Mesothelial cell of epicardium (in vitro differentiated cells): Measurements from ENCODE around the gene NKX2-3. TPM values are rescaled to one million over a fixed set of nuclear protein-coding genes. Genes with fewer than 3 reads are reported as not detected.

Source experiments
- DNase-seq, 2 experiments: peaks; one replicate each; pipeline ENCODE4 v3.0.0; 2021; ENCODE audit warnings: low spot score in 2 of 2; ENCODE audit not compliant: unreplicated experiment in 2 of 2
- H3K27ac Mint-ChIP-seq: 2 replicates; pipeline ENCODE4 v1.8.0; 2021; ENCODE audit warnings: mixed read lengths
- H3K27me3 Mint-ChIP-seq: 2 replicates; pipeline ENCODE4 v1.8.0; 2021; ENCODE audit warnings: low read depth, mixed read lengths
- H3K36me3 Mint-ChIP-seq: 2 replicates; pipeline ENCODE4 v1.8.0; 2021; ENCODE audit warnings: mixed read lengths
- H3K4me1 Mint-ChIP-seq: 2 replicates; pipeline ENCODE4 v1.8.0; 2021; ENCODE audit warnings: mixed read lengths
- H3K4me3 Mint-ChIP-seq: 2 replicates; pipeline ENCODE4 v1.8.0; 2021; ENCODE audit warnings: mild to moderate bottlenecking, moderate library complexity, mixed read lengths
- H3K9me3 Mint-ChIP-seq: 2 replicates; pipeline ENCODE4 v1.8.0; 2021; ENCODE audit warnings: mixed read lengths
- CTCF ChIP-seq: fragments of 200-600 bp; sonication (generic); IDR thresholded peaks from one replicate; pipeline ENCODE4 v1.5.0; 2021; ENCODE audit warnings: antibody characterized with exemption; ENCODE audit not compliant: unreplicated experiment
- total RNA-seq: library from RNA; stranded (reverse); gene quantifications from 3 replicates; pipeline ENCODE4 v1.2.1, GENCODE V29; 2021

The NKX2-3 gene
- total RNA-seq, 1 donor from 2014 or later: not detected

GRCh38 chr10:99540657-99541531, 8.2 kb downstream of the NKX2-3 start:
- H3K27ac Mint-ChIP-seq: no peak overlapping the region
- DNase-seq: no peak
- no peak overlapping the region for H3K4me3 Mint-ChIP-seq
- peaks cover 99% of the 10 kb centered on the region for H3K27me3 Mint-ChIP-seq
- no peak for TF ChIP-seq CTCF
- H3K4me1 Mint-ChIP-seq: peaks cover 7% of the 10 kb centered on the region
- H3K36me3 Mint-ChIP-seq: no peaks in the 10 kb centered on the region
- no peaks in the 10 kb centered on the region for H3K9me3 Mint-ChIP-seq

- Mint-ChIP-seq H3K9me3 (no peaks in the 10 kb centered on the region), H3K27me3 (peaks cover 98% of the 10 kb centered on the region), H3K36me3 (no peaks in the 10 kb centered on the region), H3K4me1 (no peaks in the 10 kb centered on the region), H3K4me3 (no peak overlapping the region), H3K27ac (no peak overlapping the region)
- DNase-seq: no peak
- TF ChIP-seq CTCF: no peak
These were observed 11.6 kb downstream of the NKX2-3 start for GRCh38 chr10:99544322-99544721.

GRCh38 chr10:99548041-99548530, 15.3 kb downstream of the NKX2-3 start:
- Mint-ChIP-seq H3K27ac (no peak overlapping the region), H3K36me3 (no peaks in the 10 kb centered on the region), H3K4me3 (no peak overlapping the region), H3K9me3 (no peaks in the 10 kb centered on the region), H3K27me3 (peaks cover 91% of the 10 kb centered on the region), H3K4me1 (no peaks in the 10 kb centered on the region)
- no peak for DNase-seq
- TF ChIP-seq CTCF: no peak

- Mint-ChIP-seq H3K4me1 (no peaks in the 10 kb centered on the region), H3K9me3 (no peaks in the 10 kb centered on the region), H3K27ac (no peak overlapping the region), H3K27me3 (peaks cover 91% of the 10 kb centered on the region), H3K36me3 (no peaks in the 10 kb centered on the region), H3K4me3 (no peak overlapping the region)
- TF ChIP-seq CTCF: no peak
- DNase-seq: no peak
These were observed 18.4 kb downstream of the NKX2-3 start for GRCh38 chr10:99551158-99551557.

GRCh38 chr10:99551616-99552015, 18.9 kb downstream of the NKX2-3 start:
- no peak for DNase-seq
- no peak for TF ChIP-seq CTCF
- H3K27ac Mint-ChIP-seq: no peak overlapping the region
- H3K27me3 Mint-ChIP-seq: peaks cover 89% of the 10 kb centered on the region
- no peaks in the 10 kb centered on the region for H3K4me1 Mint-ChIP-seq
- H3K9me3 Mint-ChIP-seq: no peaks in the 10 kb centered on the region
- no peak overlapping the region for H3K4me3 Mint-ChIP-seq
- H3K36me3 Mint-ChIP-seq: no peaks in the 10 kb centered on the region
